NK-92 treated with Interleukin-12 subunit alpha and Interleukin-12 subunit beta, amount 100 ng/mL, for 24 hours (cell line): Measurements from ENCODE around the gene EPS8.
"Not testable (repeated sequence)": the region's sequence is repeated elsewhere in the genome, so short reads cannot be mapped to it uniquely, and the experiment has no call there.

Source experiments
- DNase-seq: peaks from one replicate; lab custom pipeline; 2025; lab: John Stamatoyannopoulos, UW

The EPS8 gene

GRCh38 chr12:15646581-15646980 lies 142.6 kb downstream of the EPS8 start:
- no peak for DNase-seq

DNA sequence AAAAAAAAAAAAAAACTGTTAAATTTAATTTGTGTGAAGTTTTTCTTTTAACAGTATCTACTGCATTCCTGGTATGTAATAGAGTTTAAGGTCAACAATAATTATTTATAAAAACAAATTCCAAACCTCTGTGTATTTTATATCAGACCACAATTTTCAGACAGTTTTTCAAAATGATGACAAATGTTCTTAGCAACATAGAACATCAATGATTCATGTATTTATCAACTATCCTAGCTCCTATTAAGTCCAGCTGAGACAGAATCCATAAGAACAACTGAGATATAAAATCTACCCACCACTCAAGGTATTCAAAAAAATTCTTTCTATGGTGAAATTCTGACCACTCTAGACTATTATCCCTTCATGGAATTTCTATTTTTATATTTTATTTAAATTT lies 144.5 kb downstream of the EPS8 start:
- DNase-seq, result no peak

DNA sequence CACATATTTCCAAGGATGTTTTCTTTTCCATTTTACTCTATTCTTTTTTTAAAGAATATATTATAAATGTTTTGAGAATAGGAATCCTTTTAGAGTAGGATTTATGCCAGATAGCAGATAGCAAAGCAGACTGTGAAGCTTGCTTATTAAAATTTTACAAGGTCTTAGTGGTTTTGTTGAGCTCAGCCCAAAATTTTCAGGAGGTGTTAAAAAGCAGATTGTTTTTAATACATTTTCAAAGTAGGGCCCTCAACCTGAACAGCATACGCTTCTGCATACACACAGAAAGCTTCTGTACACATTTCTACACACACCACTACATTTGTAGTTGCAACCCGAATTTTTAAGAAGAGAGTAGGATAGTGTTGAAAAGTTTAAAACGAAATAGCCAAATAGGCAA lies 151.0 kb downstream of the EPS8 start:
- DNase-seq, result no peak

DNA sequence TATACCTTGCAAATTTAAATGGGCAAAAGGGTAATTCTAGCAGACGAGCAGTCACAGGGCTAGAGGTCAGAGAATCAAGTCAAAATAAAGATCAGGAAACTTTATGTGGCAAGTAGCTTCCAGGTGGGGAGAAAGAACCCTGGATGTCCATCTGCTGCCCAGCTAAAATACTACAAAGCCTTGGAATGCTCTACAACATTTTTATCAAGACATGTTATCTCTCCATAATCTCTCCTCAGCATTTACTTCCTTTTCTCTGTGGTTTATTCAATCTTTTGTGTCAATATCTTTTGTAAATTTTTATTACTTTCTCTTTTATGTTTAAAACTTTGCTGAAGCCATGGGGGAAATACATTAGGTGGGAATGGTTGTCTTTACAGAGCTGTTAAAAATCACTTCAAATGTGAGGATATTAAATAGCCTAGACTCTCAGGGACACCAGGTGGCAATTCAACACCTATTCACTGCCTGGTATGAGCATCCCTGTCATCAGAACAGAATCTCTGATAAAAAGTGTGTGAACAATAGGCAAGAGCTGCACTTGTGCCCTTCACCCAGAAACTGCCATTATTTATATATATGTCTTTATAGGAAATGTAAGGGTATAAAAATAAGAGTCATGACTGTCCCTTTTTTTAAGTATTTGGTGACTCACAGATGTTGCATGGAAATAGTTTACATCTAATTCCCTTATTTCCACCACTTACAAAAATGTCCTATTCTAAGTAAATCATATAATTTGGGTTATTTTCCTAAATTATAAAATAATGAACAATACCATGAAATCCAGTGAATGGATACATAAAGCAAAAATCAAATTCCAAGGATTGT lies 152.9 kb downstream of the EPS8 start:
- no peak for DNase-seq

GRCh38 chr12:15634010-15634683 lies 155.0 kb downstream of the EPS8 start:
- no peak for DNase-seq

- no peak for DNase-seq
These were observed 156.0 kb downstream of the EPS8 start for GRCh38 chr12:15633201-15633600.

DNA sequence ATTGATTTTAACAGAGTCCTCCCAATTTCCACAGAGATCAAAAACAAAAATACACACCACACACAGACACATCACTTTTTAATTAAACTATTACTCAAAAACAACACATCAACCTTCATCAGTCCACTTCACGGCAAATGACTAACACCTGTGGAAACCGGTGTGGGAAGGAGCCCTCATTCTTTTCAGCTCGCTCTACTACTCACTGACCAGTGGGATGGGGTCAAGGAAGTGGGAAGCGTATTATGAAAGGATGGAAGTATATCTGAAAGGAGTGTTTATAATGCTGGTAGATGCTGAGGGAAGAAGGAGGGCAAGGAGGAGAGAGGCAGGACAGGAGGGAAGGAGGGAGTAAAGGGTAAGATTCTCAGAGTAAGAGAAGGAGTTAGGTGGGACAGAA lies 156.5 kb downstream of the EPS8 start:
- DNase-seq, result no peak

DNA sequence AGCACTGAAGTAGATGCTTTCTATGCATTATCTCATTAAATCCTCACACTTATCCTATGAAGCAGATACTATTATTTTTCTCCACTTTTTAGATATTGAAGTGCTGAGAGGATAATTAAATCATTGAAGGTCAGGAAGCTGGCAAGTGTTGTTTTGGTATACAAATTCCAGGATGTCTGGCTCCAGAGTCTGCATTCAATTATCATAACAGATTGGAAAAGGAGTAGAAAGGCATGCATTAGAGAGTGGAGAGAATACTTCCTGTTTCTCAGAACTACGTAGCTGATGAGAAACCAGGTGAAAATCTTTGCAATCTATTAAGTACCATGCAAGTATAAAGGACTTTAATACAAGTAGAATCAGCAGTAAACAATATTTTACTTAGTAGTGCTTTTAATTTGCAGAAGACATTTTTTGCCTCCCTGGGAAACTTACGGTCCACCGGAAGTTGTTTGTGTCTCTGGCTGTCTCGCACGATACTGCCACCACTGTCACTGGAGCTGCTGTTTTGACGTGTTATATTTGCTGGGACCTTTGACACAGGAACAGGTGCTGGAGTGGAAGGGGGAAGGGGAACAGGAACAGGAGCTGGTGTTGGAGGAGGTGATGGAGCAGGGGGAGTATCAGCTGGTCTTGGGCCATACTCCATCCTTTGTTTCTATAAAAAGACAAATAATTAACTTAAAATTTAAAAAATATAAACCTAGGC lies 158.0 kb downstream of the EPS8 start:
- DNase-seq, result no peak

DNA sequence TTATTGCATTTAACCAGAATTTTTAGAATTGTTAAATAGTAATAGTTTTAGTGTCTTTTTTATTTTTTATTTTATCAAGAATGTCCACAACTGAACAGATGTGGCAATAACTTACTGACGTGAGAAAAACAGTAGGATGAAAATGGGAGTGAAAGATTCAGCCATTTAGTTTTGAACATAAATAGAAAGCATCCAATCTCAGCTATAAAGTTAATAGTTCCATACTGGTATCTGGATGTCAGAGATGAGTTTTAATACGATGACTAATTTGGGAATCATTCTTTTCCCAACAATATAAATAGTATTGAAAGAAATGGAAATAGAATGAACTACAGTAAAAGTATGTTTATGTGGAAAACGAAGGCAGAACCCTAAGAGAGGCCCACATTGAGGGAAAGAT lies 159.4 kb downstream of the EPS8 start:
- DNase-seq, result no peak

- no peak for DNase-seq
These were observed 160.1 kb downstream of the EPS8 start for GRCh38 chr12:15629108-15629507.

- DNase-seq, result no peak
These were observed 160.9 kb downstream of the EPS8 start for GRCh38 chr12:15627995-15628945.

- no peak for DNase-seq
These were observed 164.1 kb downstream of the EPS8 start for GRCh38 chr12:15625075-15625474.

DNA sequence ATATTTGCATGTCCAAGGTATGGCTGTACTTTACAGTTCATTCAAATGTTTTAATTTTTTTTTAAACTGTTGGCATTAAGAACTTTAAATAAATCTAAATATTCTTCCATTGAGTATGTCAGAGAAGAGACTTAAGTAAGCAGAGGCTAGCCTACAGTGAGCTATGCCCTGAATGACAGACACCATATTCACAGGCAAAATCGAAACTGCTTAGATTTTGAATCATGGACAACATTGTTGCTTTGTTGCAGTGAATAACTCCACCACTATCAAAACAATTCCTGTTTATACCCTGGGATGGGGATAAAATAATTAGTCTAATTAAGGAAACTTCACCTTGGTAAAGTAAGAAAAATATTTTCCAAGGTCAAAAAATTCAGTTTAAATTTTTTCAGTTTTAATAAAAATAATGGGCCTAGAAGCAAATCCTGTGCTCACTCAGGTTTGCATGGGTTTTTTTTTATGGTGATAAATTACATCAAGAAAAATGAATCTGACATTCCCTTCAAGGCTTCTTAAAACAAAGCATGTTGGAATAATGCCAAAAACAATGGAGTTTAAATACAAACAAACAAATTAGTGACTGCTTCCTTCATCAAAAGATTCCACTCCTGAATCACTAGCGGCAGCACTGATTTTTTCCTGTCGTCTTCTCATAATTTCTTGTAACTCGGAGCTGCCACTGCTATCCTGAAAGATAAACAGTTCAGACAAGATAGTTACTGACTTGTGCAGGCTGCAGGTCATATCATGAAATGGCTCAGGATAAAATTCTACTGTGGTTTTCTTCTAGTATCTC lies 168.2 kb downstream of the EPS8 start:
- no peak for DNase-seq

DNA sequence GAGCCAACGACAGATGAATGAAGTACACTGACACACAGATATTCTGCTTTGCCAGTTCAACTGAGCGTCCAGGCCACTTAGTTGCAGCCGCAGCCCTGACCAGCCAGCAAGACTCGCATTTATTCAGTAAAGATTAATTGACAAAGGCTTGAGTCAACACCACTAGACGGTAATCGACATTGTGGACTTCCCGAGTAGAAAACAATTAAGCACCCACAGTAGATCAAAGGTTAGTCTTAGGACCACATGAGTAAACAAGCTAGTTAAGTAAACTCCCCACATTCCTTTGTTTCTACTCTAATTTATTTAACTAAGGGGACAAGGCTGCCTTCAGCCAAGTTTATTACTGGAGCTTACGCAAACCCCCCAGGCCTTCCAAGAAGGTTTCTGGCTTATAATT lies 172.7 kb downstream of the EPS8 start:
- DNase-seq, result not testable (repeated sequence)

- no peak for DNase-seq
These were observed 175.2 kb downstream of the EPS8 start for GRCh38 chr12:15613981-15614380.

DNA sequence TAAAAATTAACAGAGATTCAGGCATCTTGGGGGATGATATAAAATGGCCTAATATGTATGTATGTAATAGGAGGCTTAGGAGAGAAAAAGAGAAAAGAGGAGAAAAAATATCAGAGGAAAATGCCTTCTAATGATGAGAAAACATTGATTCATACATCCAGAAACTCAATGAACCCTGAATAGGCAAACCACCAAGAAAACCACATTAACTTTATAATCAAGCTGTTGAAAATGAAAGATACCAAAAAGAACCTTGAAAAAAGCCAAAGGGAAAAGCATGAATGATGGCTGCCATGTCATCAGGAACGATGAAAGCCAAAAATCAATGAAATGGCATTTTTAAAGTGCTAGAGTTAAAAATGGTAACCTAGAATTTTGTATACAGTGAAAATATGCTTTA lies 180.2 kb downstream of the EPS8 start:
- no peak for DNase-seq

GRCh38 chr12:15608406-15608805 lies 180.8 kb downstream of the EPS8 start:
- DNase-seq, result no peak

DNA sequence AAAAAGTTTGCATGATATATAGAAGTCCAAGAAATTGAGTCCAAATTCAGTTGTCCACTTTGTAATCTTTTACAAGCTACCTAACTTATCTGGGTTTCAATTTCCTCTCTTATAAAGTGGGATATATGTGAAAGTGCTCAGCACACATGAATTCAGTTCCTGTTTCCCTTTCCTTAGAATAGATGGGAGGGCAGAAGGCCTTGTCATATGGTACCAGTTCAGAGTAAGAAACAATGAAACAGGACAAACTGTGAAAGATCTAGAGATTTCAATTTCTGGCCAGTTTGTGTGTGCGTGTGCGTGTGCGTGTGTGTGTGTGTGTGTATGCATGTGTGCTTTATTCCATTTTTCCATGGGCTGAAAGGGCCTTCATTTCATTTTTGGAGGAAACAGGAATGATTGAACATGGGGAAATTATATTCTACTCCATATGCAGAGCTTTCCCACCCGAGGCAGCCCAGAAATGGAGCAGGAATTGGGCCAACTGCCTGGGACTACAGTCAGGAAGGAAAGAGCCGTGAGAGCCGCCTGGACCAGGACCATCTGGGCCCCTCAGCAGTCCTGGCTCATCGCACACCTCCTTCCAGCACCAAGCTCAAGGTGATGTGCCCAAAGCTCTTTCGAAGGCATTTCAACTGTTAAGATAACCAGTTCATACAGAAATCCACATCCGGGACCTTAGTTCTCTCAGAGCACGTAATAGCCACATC lies 183.2 kb downstream of the EPS8 start:
- no peak for DNase-seq

DNA sequence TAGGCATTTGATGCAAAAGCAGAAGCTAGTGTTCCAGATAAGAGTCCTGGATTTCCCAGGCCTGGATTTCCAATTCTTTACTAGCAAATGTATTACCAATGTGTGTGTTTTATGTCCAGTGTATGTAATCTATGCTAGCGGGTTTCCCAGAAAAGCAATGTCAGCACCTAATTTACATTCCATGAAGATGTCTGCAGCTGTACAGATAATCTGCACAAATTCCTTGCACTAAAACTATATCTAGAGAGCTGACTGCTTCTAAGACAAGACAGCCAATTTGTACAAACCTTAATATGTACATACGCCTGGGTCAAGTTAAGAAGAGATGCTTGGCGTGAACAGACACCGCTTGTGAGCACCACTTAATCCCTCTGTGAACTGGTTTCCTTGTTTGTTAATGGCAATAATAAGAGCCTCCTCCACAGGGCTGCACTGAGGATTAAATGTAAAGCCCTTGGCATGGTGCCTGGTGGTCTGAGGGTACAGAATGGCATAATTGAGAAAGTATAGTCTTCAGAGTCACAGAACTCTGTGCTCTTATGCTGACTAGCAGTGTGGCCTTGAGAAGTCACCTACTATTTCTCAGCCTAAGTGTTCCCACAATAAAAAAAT lies 185.6 kb downstream of the EPS8 start:
- no peak for DNase-seq
